ENCODE results near the gene RICTOR.

- TF ChIP-seq POLR2AphosphoS5 (IDR thresholded peaks at IDR 0.05) (no peak), CTCF (IDR thresholded peaks at IDR 0.05 in 8 of 11, conservative IDR thresholded peaks at IDR 0.05 in 3 of 11) (no peak), POLR2A (IDR thresholded peaks at IDR 0.05) (no peak)
These were observed 57.5 kb downstream of the RICTOR start for GRCh38 chr5:39016587-39017275.

Data from spleen (tissue), 7 donors.